ENCODE data around the gene RAB42.
"Not testable (repeated sequence)": the region's sequence is repeated elsewhere in the genome, so short reads cannot be mapped to it uniquely, and the experiment has no call there.

- TF ChIP-seq POLR2A (IDR thresholded peaks at IDR 0.05; ENCODE audit: low read length); GATA1 (IDR thresholded peaks at IDR 0.05; ENCODE audit: low read depth, low read length): not testable (repeated sequence)
Observed at GRCh38 chr1:28572891-28573290, 19.2 kb upstream of the RAB42 start.
